H1 (cell line): ENCODE measurements around the gene DVL3.

ENCODE experiments used
- CEBPB ChIP-seq: IDR thresholded peaks from 2 replicates; pipeline ENCODE4 v1.6.1; 2012; ENCODE audit warnings: low read depth, low read length
- JUN ChIP-seq: IDR thresholded peaks from 2 replicates; pipeline ENCODE4 v1.6.1; 2011; ENCODE audit warnings: low read depth, mild to moderate bottlenecking, improper control_type of control experiment, low read length
- TF ChIP-seq, protein P1 (sequence below), 3 experiments: IDR thresholded peaks; 1 replicate in 2 of 3; 2 replicates in 1 of 3; pipeline versions ENCODE4 v1.5.1 to v1.6.1; 2011; ENCODE audit warnings: low read length in 3 of 3, mild to moderate bottlenecking in 3 of 3, inconsistent platforms in 2 of 3, low read depth in 1 of 3, moderate library complexity in 1 of 3; ENCODE audit not compliant: insufficient read depth in 1 of 3; ENCODE audit errors: control extremely low read depth in 1 of 3
- TF ChIP-seq, protein P2 (sequence below): IDR thresholded peaks from 2 replicates; pipeline ENCODE4 v1.6.1; 2012; ENCODE audit warnings: inconsistent platforms

DNA sequence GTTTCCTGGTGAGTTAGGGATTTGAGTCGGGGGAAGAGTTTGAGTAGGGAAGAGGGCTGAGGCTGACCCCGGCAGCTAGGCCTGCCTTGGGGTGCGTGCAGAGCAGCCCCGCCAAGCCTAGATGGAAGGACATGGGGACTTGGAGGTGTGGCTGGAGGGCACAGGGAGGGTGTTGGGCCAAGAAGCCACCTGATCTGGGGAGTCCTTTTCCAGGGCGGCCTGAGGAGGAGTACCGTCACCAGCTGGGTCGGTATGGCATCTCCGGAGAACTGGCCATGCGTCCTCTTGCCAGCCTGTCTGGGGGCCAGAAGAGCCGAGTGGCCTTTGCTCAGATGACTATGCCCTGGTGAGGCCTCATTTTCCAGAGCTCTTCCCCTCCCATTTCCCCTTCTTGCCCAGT, 37.7 kb downstream of the DVL3 start:
- TF ChIP-seq CEBPB, result no peak
- TF ChIP-seq, protein P1, sequence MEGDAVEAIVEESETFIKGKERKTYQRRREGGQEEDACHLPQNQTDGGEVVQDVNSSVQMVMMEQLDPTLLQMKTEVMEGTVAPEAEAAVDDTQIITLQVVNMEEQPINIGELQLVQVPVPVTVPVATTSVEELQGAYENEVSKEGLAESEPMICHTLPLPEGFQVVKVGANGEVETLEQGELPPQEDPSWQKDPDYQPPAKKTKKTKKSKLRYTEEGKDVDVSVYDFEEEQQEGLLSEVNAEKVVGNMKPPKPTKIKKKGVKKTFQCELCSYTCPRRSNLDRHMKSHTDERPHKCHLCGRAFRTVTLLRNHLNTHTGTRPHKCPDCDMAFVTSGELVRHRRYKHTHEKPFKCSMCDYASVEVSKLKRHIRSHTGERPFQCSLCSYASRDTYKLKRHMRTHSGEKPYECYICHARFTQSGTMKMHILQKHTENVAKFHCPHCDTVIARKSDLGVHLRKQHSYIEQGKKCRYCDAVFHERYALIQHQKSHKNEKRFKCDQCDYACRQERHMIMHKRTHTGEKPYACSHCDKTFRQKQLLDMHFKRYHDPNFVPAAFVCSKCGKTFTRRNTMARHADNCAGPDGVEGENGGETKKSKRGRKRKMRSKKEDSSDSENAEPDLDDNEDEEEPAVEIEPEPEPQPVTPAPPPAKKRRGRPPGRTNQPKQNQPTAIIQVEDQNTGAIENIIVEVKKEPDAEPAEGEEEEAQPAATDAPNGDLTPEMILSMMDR (IDR thresholded peaks at IDR 0.05; ENCODE audit: control extremely low read depth in 1 of 3, insufficient read depth in 1 of 3, low read depth in 1 of 3, low read length in 3 of 3), result no peak
- TF ChIP-seq, protein P2, sequence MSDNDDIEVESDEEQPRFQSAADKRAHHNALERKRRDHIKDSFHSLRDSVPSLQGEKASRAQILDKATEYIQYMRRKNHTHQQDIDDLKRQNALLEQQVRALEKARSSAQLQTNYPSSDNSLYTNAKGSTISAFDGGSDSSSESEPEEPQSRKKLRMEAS, result no peak
- no peak for TF ChIP-seq JUN
